ENCODE measurements around the gene LORICRIN. TPM values are rescaled to one million over a fixed set of nuclear protein-coding genes. Genes with fewer than 3 reads are reported as not detected.

LORICRIN gene
- total and polyA plus RNA-seq, 9 of the 15 experiments (the other 6 are each of a cell fraction or from before 2014, with no cell fraction given): not detected

- no peak for FAIRE-seq
- no peaks in the 10 kb centered on the region for H3K36me3 ChIP-seq (ENCODE audit: control insufficient read depth, insufficient read depth, low read length)
- no peak overlapping the region for H3K4me3 ChIP-seq
- no peaks in the 10 kb centered on the region for H4K20me1 ChIP-seq (replicated peaks; ENCODE audit: control insufficient read depth, insufficient read depth, low read length)
- no peaks in the 10 kb centered on the region for H3K9me1 ChIP-seq (ENCODE audit: control insufficient read depth, insufficient read depth, low read length)
- no peak overlapping the region for H2AFZ ChIP-seq (ENCODE audit: low read depth, low read length)
- no TSS peak for BruUV-seq (replicated peaks)
- no peak overlapping the region for H3K9ac ChIP-seq (ENCODE audit: insufficient read depth in 1 of 2, low read depth in 2 of 2, low read length in 2 of 2)
- CTCF ChIA-PET (ENCODE audit: low intra/inter-chr PET ratio): no interaction called here
- no peak for ATAC-seq
- no peaks in the 10 kb centered on the region for H3K79me2 ChIP-seq (ENCODE audit: control insufficient read depth, insufficient read depth, low read length)
- in situ Hi-C loops (cut with MboI) (no loop called here), intact Hi-C loops (cut with micrococcal nuclease) (no loop called here)
- H3K4me1 ChIP-seq (replicated peaks in 1 of 2; ENCODE audit: control insufficient read depth in 2 of 2, insufficient read depth in 2 of 2, low read length in 2 of 2): no peaks in the 10 kb centered on the region
- WGBS (ENCODE audit: insufficient coverage, low coverage, missing lambda C conversion rate): 0% methylated on average over 3 of the region's 3 CpGs
- no peak for DNase-seq (ENCODE audit: extremely low read depth in 1 of 4, low spot score in 3 of 4)
- H3K4me2 ChIP-seq (ENCODE audit: insufficient read depth, low read length): no peak overlapping the region
- H3K27me3 ChIP-seq (ENCODE audit: control insufficient read depth in 2 of 2, insufficient read depth in 2 of 2, low read length in 2 of 2): no peaks in the 10 kb centered on the region; a peak in 1 of 5 replicates
- H3K27ac ChIP-seq (ENCODE audit: extremely low read depth, low read depth, low read length): no peak overlapping the region
- no peaks in the 10 kb centered on the region; the same call in 1 of the 2 replicates for H3K9me3 ChIP-seq (replicated peaks; ENCODE audit: control insufficient read depth, insufficient read depth, low read depth, low read length)
- POLR2A ChIA-PET: no interaction called here
- TF ChIP-seq ZNF76 (CRISPR knock-in tag; IDR thresholded peaks at IDR 0.05; ENCODE audit: borderline replicate concordance): no peak
- no peak for TF ChIP-seq SRSF9 (IDR thresholded peaks at IDR 0.05; ENCODE audit: borderline replicate concordance, low read depth, low read length)
- TF ChIP-seq LCOR (CRISPR knock-in tag; IDR thresholded peaks at IDR 0.05): no peak
- no peak for TF ChIP-seq HNRNPH1 (optimal IDR thresholded peaks at IDR 0.05; ENCODE audit: low read depth, low read length)
- TF ChIP-seq ARHGAP35 (IDR thresholded peaks at IDR 0.05; ENCODE audit: partially characterized antibody): no peak
- no peak for TF ChIP-seq PPARD (CRISPR knock-in tag; IDR thresholded peaks at IDR 0.05)
- no peak for TF ChIP-seq GTF2F1 (IDR thresholded peaks at IDR 0.05; ENCODE audit: low read depth, low read length)
- no peak for TF ChIP-seq HIVEP1 (CRISPR knock-in tag; IDR thresholded peaks at IDR 0.05)
- no peak for TF ChIP-seq SUPT5H (IDR thresholded peaks at IDR 0.05)
- TF ChIP-seq NEUROD1 (IDR thresholded peaks at IDR 0.05; ENCODE audit: borderline replicate concordance, low read depth, low read length, partially characterized antibody): no peak
- no peak for TF ChIP-seq SIX5 (IDR thresholded peaks at IDR 0.05; ENCODE audit: borderline replicate concordance in 1 of 2, insufficient read depth in 1 of 2, low read depth in 1 of 2, low read length in 2 of 2)
- TF ChIP-seq CUX1 (CRISPR knock-in tag; IDR thresholded peaks at IDR 0.05): no peak
- TF ChIP-seq ZNF232 (CRISPR knock-in tag; IDR thresholded peaks at IDR 0.05): no peak
- no peak for TF ChIP-seq SIN3B (IDR thresholded peaks at IDR 0.05; ENCODE audit: low read depth)
- no peak for TF ChIP-seq ZNF175 (CRISPR knock-in tag; IDR thresholded peaks at IDR 0.05; ENCODE audit: low read depth)
- no peak for TF ChIP-seq IRF9 (tag; IDR thresholded peaks at IDR 0.05)
Observed at GRCh38 chr1:153232553-153232952, 26.9 kb upstream of the LORICRIN start.
